BJ (cell line): ENCODE data around the gene KRTAP5-7. TPM values are rescaled to one million over a fixed set of nuclear protein-coding genes. Genes with fewer than 3 reads are reported as not detected.
"Not testable (repeated sequence)": the region's sequence is repeated elsewhere in the genome, so short reads cannot be mapped to it uniquely, and the experiment has no call there.

Source experiments
- CTCF ChIA-PET: fragments of 350-600 bp; formaldehyde crosslinking; extraction: SDS; loops from one replicate; lab custom pipeline; 2021; ENCODE audit warnings: antibody characterized with exemption, inconsistent platforms; lab: Yijun Ruan, JAX
- POLR2A ChIA-PET: fragments of 300-600 bp; sonication (Branson Sonifier 250); formaldehyde crosslinking; extraction: SDS; loops from one replicate; lab custom pipeline; 2021; ENCODE audit warnings: antibody characterized with exemption; lab: Charles Lee
- DNase-seq: peaks from one replicate; pipeline ENCODE4 v3.0.0-alpha.2; 2011; ENCODE audit warnings: low read depth
- H3K27me3 ChIP-seq: 2 replicates; pipeline ENCODE4 v1.6.0; 2011; ENCODE audit warnings: low read length; ENCODE audit not compliant: control insufficient read depth, insufficient read depth
- H3K36me3 ChIP-seq: 2 replicates; pipeline ENCODE4 v1.5.1; 2011; ENCODE audit warnings: low read length; ENCODE audit not compliant: control insufficient read depth, insufficient read depth
- H3K4me3 ChIP-seq: 2 replicates; pipeline ENCODE4 v1.5.1; 2011; ENCODE audit warnings: low read depth, mild to moderate bottlenecking, control low read depth, low read length
- CTCF ChIP-seq: IDR thresholded peaks from 2 replicates; pipeline ENCODE4 v1.5.1; 2011; ENCODE audit warnings: low read depth, mild to moderate bottlenecking, control low read depth, inconsistent platforms, low read length, moderate library complexity; ENCODE audit not compliant: insufficient read depth
- polyA plus RNA-seq: library from polyadenylated mRNA; depleted of rRNA; stranded (reverse); fragments of >200 nt; gene quantifications from 2 replicates; pipeline ENCODE4 v1.2.3, GENCODE V29; 2011

The KRTAP5-7 gene
- polyA plus RNA-seq, 1 experiment: not detected

GRCh38 chr11:71535825-71536224 is 8.8 kb downstream of the KRTAP5-7 start:
- H3K36me3 ChIP-seq: no peaks in the 10 kb centered on the region
- DNase-seq: no peak
- H3K4me3 ChIP-seq: no peak overlapping the region
- TF ChIP-seq CTCF: no peak
- no peaks in the 10 kb centered on the region for H3K27me3 ChIP-seq
- CTCF ChIA-PET: no interaction called here
- POLR2A ChIA-PET: no interaction called here

- no peak for DNase-seq
- no peaks in the 10 kb centered on the region for H3K36me3 ChIP-seq
- TF ChIP-seq CTCF: no peak
- ChIA-PET CTCF (no interaction called here), POLR2A (no interaction called here)
- H3K27me3 ChIP-seq: peaks cover 2% of the 10 kb centered on the region; the same call in 1 of the 2 replicates
- H3K4me3 ChIP-seq: no peak overlapping the region
Measured at GRCh38 chr11:71537537-71537936, 10.5 kb downstream of the KRTAP5-7 start.

GRCh38 chr11:71537977-71538665 is 11.1 kb downstream of the KRTAP5-7 start, which contains the start of gene KRTAP5-8:
TSS of gene KRTAP5-8 (plus strand) at chr11:71538025. CDS start at chr11:71538056, 31 bp downstream.
- H3K4me3 ChIP-seq, H3K36me3 ChIP-seq, POLR2A ChIA-PET, H3K27me3 ChIP-seq, DNase-seq, CTCF ChIA-PET: not testable (repeated sequence)

- Histone ChIP-seq H3K4me3 (no peak overlapping the region), H3K36me3 (no peaks in the 10 kb centered on the region), H3K27me3 (peaks cover 2% of the 10 kb centered on the region; the same call in 1 of the 2 replicates)
- TF ChIP-seq CTCF: no peak
- ChIA-PET POLR2A (no interaction called here), CTCF (no interaction called here)
- DNase-seq: no peak
Measured at GRCh38 chr11:71538666-71538990, 11.6 kb downstream of the KRTAP5-7 start.

- TF ChIP-seq CTCF: no peak
- CTCF ChIA-PET: no interaction called here
Measured at GRCh38 chr11:71539017-71539416, 11.9 kb downstream of the KRTAP5-7 start.

GRCh38 chr11:71539971-71540370 is 12.9 kb downstream of the KRTAP5-7 start:
- CTCF ChIA-PET: interaction anchor here (0.8 kb wide), 1 partner anchor 23 kb away, joined by 3 read pairs; no protein-coding TSS in a partner anchor
- H3K27me3 ChIP-seq, POLR2A ChIA-PET, DNase-seq, H3K4me3 ChIP-seq, H3K36me3 ChIP-seq: not testable (repeated sequence)

More at GRCh38 chr11:71539017-71539416, 11.9 kb downstream of the KRTAP5-7 start:
- no peaks in the 10 kb centered on the region for H3K36me3 ChIP-seq
- POLR2A ChIA-PET: no interaction called here
- H3K4me3 ChIP-seq: no peak overlapping the region
- peaks cover 2% of the 10 kb centered on the region; the same call in 1 of the 2 replicates for H3K27me3 ChIP-seq
- DNase-seq: no peak

- CTCF ChIA-PET: interaction anchor here (0.8 kb wide), 1 partner anchor 22 kb away, joined by 3 read pairs; no protein-coding TSS in a partner anchor
- H3K4me3 ChIP-seq, H3K27me3 ChIP-seq, POLR2A ChIA-PET, H3K36me3 ChIP-seq, DNase-seq: not testable (repeated sequence)
Measured at GRCh38 chr11:71540521-71541304, 13.6 kb downstream of the KRTAP5-7 start.
